ENCODE results near the gene SRSF4.

SRSF4 gene

GRCh38 chr1:29171089-29171488, 10.6 kb downstream of the SRSF4 start:
- DNase-seq, result no peak
- Histone ChIP-seq H3K27ac (no peak overlapping the region), H3K4me3 (ENCODE audit: low read depth, low read length) (no peak overlapping the region), H3K27me3 (replicated peaks) (no peaks in the 10 kb centered on the region), H3K36me3 (replicated peaks) (peaks cover 16% of the 10 kb centered on the region)
- in situ Hi-C loops (cut with HindIII; ENCODE audit: low pct_ligation_motif_present, low sequenced_read_pairs), result no loop called here
- TF ChIP-seq, protein P1, sequence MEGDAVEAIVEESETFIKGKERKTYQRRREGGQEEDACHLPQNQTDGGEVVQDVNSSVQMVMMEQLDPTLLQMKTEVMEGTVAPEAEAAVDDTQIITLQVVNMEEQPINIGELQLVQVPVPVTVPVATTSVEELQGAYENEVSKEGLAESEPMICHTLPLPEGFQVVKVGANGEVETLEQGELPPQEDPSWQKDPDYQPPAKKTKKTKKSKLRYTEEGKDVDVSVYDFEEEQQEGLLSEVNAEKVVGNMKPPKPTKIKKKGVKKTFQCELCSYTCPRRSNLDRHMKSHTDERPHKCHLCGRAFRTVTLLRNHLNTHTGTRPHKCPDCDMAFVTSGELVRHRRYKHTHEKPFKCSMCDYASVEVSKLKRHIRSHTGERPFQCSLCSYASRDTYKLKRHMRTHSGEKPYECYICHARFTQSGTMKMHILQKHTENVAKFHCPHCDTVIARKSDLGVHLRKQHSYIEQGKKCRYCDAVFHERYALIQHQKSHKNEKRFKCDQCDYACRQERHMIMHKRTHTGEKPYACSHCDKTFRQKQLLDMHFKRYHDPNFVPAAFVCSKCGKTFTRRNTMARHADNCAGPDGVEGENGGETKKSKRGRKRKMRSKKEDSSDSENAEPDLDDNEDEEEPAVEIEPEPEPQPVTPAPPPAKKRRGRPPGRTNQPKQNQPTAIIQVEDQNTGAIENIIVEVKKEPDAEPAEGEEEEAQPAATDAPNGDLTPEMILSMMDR (IDR thresholded peaks at IDR 0.05; ENCODE audit: low read depth, low read length, missing control alignments), result no peak

DNA sequence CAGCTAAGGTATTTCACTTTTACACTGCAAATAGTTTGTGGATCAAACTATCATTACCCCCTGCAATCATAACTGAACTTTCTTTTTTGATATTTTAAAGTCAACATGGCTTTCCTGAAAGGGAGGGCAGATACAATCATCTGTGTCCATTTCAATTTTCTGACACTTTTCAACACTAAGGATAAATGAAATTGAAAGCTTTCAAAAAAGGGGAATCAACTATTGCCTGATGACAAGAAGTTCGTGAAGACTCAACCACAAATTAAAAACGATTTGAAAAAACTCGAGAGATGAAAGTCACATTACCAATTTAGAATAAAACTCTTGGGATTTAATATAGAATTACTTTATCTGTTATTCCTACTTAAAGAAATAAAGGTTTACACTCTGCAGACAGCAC, 11.7 kb downstream of the SRSF4 start:
- Histone ChIP-seq H3K27ac (no peak overlapping the region), H3K4me3 (ENCODE audit: low read depth, low read length) (no peak overlapping the region), H3K27me3 (replicated peaks) (no peaks in the 10 kb centered on the region), H3K36me3 (replicated peaks) (peaks cover 24% of the 10 kb centered on the region)
- TF ChIP-seq, protein P1 (IDR thresholded peaks at IDR 0.05; ENCODE audit: low read depth, low read length, missing control alignments), result no peak
- in situ Hi-C loops (cut with HindIII; ENCODE audit: low pct_ligation_motif_present, low sequenced_read_pairs), result no loop called here
- no peak for DNase-seq

GRCh38 chr1:29167904-29168303, 13.8 kb downstream of the SRSF4 start:
- no peak for DNase-seq
- Histone ChIP-seq H3K36me3 (replicated peaks) (peaks cover 25% of the 10 kb centered on the region), H3K4me3 (ENCODE audit: low read depth, low read length) (no peak overlapping the region), H3K27me3 (replicated peaks) (no peaks in the 10 kb centered on the region), H3K27ac (no peak overlapping the region)
- TF ChIP-seq, protein P1 (IDR thresholded peaks at IDR 0.05; ENCODE audit: low read depth, low read length, missing control alignments), result no peak
- in situ Hi-C loops (cut with HindIII; ENCODE audit: low pct_ligation_motif_present, low sequenced_read_pairs), result no loop called here

DNA sequence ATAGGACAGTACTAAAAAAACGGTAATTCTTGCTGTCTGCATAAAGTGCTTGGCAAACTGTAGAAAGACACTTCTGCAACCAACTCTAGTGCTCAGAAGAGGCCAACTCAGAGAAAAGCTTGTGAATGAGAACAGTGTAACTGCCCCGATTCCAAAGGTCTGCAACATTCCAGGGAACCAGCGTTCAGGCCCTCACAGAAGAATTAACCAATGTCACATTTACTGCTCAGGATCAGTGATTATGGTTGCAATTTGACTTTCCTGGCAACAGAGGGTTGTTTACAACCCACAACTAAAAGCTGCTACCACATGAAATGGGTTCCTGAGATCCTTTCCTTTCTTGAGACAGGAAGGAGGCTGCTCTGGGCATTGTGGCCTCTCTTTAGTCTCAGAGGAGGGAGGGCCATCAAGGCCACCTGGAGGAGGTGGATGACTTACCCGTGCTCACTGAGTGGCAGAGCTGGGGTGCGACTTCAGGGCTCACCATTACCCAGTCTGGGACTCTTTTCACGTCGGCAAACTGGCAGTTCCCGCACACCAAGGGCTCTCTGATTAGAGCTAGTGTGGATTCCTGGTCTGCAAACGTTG, 15.3 kb downstream of the SRSF4 start:
- TF ChIP-seq, protein P1 (IDR thresholded peaks at IDR 0.05; ENCODE audit: low read depth, low read length, missing control alignments), result no peak
- H3K27ac ChIP-seq, result no peak overlapping the region
- no peak overlapping the region for H3K4me3 ChIP-seq (ENCODE audit: low read depth, low read length)
- no peaks in the 10 kb centered on the region for H3K27me3 ChIP-seq (replicated peaks)
- no peak for DNase-seq
- H3K36me3 ChIP-seq (replicated peaks), result peaks cover 24% of the 10 kb centered on the region
- in situ Hi-C loops (cut with HindIII; ENCODE audit: low pct_ligation_motif_present, low sequenced_read_pairs), result no loop called here

- in situ Hi-C loops (cut with HindIII; ENCODE audit: low pct_ligation_motif_present, low sequenced_read_pairs), result no loop called here
- DNase-seq, result no peak
- TF ChIP-seq, protein P1 (IDR thresholded peaks at IDR 0.05; ENCODE audit: low read depth, low read length, missing control alignments), result no peak
- no peak overlapping the region for H3K4me3 ChIP-seq (ENCODE audit: low read depth, low read length)
- no peak overlapping the region for H3K27ac ChIP-seq
- peaks cover 24% of the 10 kb centered on the region for H3K36me3 ChIP-seq (replicated peaks)
- no peaks in the 10 kb centered on the region for H3K27me3 ChIP-seq (replicated peaks)
Measured at GRCh38 chr1:29164588-29164987, 17.1 kb downstream of the SRSF4 start.
